ENCODE measurements around the gene TGFBR2.

TGFBR2 gene

DNA sequence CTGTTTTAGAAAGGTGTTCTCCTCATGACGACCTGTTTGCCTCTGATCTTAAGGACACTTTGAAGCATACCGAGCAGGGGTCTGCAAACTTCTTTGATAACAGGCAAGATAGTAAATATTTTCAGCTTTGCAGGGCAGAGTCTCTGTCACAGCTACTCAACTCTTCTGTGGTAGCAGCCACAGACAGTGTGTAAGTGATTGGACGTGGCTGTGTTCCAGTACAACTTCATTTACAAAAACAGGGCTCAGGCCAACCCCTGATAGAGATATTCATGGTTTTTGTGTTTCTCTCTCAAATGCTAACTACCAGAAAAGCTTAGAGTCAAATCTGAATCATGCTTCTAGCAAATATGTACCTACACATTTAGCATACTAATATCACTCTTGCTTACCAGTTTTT lies 51.5 kb downstream of the TGFBR2 start:
- Mint-ChIP-seq H3K27me3 (ENCODE audit: low read depth) (no peaks in the 10 kb centered on the region), H3K27ac (peak overlapping the region; percentile 92)
- DNase-seq (ENCODE audit: low spot score), result peak; percentile 49

DNA sequence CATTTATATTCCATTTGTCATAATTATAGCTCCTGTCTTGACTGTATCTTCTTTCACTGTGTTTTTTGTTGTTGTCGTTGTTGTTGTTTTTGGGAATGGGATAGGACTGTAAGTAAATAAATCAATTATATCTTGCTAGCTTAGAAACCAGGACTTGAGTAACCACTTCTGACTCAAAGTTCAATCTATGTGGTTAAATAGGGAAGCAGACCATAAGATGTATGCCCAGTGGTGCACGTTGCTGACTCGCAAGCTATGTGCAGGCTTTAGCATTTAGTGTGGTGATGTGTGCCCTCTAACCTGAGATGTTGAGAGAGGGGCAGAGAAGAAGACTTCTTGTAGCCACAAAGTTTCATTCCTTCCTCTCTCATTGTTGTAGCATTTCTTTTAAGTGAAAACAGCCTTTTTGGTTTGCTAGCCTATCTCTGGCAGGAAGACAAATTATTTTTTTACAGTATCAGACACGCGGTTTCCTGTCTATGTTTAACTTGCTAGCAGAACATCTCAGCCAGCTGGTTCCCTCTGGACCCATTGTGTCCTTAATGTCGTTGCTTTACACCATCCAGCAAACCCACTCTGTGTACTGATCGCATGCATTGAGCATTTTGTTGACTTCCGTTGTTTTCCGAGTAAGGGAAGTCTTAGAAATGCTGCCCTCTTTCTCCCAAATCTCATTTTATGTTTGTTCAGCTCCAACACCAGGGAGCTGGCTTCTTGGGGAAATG lies 52.1 kb downstream of the TGFBR2 start:
- Mint-ChIP-seq H3K4me1 (ENCODE audit: low read depth) (peaks cover 86% of the 10 kb centered on the region), H3K27ac (peak overlapping the region; percentile 92), H3K36me3 (ENCODE audit: low read depth) (peaks cover 73% of the 10 kb centered on the region), H3K27me3 (ENCODE audit: low read depth) (no peaks in the 10 kb centered on the region), H3K9me3 (no peaks in the 10 kb centered on the region), H3K4me3 (peak overlapping the region; percentile 74)
- DNase-seq (ENCODE audit: low spot score), result peak; percentile 65

More for the DNA sequence above, 51.5 kb downstream of the TGFBR2 start:
- H3K36me3 Mint-ChIP-seq (ENCODE audit: low read depth), result peaks cover 73% of the 10 kb centered on the region
- peak overlapping the region; percentile 74 for H3K4me3 Mint-ChIP-seq
- H3K4me1 Mint-ChIP-seq (ENCODE audit: low read depth), result peaks cover 85% of the 10 kb centered on the region
- H3K9me3 Mint-ChIP-seq, result no peaks in the 10 kb centered on the region

DNA sequence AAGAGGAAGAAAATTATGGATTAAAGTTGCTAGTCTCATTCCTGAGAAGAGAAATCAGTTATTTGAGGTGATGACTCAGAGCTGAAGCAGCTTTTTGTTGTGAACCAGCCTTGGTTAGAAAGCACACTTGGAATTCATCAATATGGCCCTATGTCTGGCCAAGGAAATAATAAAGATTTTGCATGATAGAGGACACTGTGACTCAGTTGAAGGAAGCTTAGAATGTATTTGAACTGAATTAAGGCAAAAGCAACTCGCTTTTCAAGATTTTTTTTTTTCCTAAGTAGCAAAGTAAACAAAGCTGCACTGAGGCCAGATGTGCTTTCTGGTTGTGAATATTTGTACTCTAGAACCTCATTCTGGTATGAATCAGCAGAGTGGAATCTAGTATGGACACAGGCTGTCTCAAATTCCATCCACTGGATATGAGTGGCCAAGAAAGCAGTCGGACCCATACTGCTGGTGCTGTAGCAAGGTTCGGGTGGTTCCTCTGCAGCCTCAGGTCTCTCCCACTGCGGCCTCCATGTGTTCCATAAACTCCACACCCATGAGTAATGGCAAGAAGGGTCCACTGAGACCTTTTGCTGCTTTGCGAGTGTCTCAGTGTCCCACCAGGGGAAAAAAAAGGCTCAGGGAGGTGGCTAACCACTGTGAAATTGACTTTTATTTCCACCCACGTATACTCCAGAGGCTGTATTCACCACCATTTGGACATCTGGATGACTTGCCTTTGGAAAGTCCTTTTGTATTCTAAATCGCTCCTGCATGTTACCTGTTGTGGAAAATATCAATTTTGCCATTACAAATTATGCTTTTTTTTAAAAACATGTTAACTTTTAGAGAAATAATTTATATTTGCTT lies 53.1 kb downstream of the TGFBR2 start:
- H3K4me1 Mint-ChIP-seq (ENCODE audit: low read depth), result peaks cover 88% of the 10 kb centered on the region
- peaks cover 70% of the 10 kb centered on the region for H3K36me3 Mint-ChIP-seq (ENCODE audit: low read depth)
- H3K27ac Mint-ChIP-seq, result peak overlapping the region; percentile 92
- H3K9me3 Mint-ChIP-seq, result no peaks in the 10 kb centered on the region
- no peaks in the 10 kb centered on the region for H3K27me3 Mint-ChIP-seq (ENCODE audit: low read depth)
- DNase-seq (ENCODE audit: low spot score), result no peak
- H3K4me3 Mint-ChIP-seq, result peak overlapping the region; percentile 74

DNA sequence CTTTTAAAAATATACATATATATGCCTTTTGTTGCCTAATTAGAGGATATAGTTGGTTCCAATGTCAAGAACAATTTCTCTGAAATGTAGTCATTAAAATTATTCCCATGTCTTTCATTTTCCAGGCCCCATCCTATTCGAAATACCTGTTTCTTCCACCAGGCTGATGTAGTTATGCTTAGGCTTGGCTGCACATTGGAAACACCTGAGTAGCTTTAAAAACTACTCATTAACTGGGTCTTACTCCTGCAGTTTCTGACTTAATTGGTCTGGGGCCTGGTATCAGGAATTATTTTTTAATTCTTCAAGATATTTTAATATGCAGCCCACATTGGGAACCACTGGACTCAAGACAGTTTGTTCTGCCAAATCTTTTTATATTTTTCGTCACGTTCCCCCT lies 53.7 kb downstream of the TGFBR2 start:
- Mint-ChIP-seq H3K27ac (no peak overlapping the region), H3K4me1 (ENCODE audit: low read depth) (peaks cover 88% of the 10 kb centered on the region), H3K4me3 (no peak overlapping the region), H3K27me3 (ENCODE audit: low read depth) (no peaks in the 10 kb centered on the region), H3K36me3 (ENCODE audit: low read depth) (peaks cover 64% of the 10 kb centered on the region), H3K9me3 (no peaks in the 10 kb centered on the region)
- DNase-seq (ENCODE audit: low spot score), result no peak

DNA sequence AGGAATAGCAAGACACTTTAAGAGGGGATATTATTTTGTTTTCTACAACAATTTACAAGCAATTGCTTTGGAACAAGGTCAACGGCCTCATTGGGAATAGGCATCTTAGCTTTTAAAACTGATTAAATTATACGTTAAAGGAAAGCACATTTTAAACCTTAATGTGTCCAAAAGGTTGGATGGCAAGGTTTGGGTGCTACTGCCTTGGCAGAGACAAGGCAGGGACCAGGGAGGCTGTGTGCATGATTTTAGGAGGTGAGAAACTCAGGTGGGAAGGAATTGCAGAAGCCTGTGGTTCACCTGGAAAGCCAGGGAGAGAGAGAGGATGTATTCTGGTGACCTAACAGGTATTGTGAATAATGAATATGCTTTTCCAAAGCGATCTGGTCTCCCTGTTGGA lies 54.3 kb downstream of the TGFBR2 start:
- Mint-ChIP-seq H3K27ac (peak overlapping the region; percentile 55), H3K27me3 (ENCODE audit: low read depth) (no peaks in the 10 kb centered on the region), H3K9me3 (no peaks in the 10 kb centered on the region), H3K4me1 (ENCODE audit: low read depth) (peaks cover 88% of the 10 kb centered on the region), H3K4me3 (peak overlapping the region; percentile 60), H3K36me3 (ENCODE audit: low read depth) (peaks cover 62% of the 10 kb centered on the region)
- no peak for DNase-seq (ENCODE audit: low spot score)

DNA sequence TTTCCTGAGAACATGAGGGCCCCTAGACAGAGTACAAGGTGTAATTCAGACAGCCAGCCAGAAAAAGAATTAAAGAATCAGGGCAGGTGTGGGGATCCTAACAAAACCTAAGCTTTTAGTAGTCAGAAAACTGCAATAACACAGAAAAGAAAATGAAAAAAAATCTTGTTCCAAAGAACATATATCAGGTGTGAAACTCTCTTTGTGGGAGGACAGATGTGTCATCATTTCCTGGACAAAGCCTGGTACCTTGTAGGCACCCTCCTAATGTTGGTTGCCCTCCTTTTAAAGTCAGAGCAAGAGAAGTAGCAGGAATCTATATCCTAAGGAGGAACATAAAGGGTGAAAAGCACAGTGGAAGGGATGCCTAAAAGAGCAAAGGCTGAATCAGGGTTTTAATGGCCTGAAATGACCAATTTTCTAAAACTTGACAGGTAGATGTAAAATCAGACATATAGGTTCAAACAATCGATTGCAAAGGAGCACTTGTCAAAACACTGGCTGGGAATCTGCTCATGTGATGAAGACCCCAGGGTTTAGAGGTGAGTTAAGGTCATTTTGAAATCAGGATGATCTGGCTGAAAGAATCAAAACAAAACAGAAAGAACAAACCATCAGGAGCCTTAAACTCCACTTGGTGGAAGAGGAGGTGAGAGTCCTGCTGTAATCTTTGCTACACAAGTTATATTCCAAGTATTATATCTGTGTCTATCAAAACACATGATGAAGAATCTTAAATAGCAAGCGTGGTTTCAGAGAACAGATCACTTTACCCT lies 54.9 kb downstream of the TGFBR2 start:
- peak overlapping the region; percentile 60 for H3K4me3 Mint-ChIP-seq
- H3K9me3 Mint-ChIP-seq, result no peaks in the 10 kb centered on the region
- H3K27ac Mint-ChIP-seq, result peak overlapping the region; percentile 55
- peaks cover 86% of the 10 kb centered on the region for H3K4me1 Mint-ChIP-seq (ENCODE audit: low read depth)
- DNase-seq (ENCODE audit: low spot score), result no peak
- H3K27me3 Mint-ChIP-seq (ENCODE audit: low read depth), result no peaks in the 10 kb centered on the region
- peaks cover 56% of the 10 kb centered on the region for H3K36me3 Mint-ChIP-seq (ENCODE audit: low read depth)

DNA sequence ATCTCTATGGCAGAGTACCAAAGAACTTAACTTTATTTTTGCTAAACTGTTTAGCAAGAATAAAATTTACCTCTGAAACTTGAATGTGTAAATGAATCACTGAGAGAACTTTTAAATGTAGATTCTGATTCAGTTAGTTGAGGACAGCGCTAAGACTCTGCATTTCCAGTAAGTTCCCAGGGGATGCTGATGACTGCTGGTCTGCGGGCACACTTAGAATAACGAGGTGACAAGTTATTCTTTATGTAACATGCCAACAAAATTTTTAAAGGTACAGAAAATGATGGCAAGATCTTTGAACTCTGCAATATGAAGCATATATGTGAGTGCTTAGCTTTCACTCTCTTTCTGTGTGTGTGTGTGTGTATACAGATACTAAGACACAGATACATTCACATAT lies 56.4 kb downstream of the TGFBR2 start:
- Mint-ChIP-seq H3K27ac (no peak overlapping the region), H3K4me1 (ENCODE audit: low read depth) (peaks cover 85% of the 10 kb centered on the region), H3K36me3 (ENCODE audit: low read depth) (peaks cover 43% of the 10 kb centered on the region), H3K9me3 (no peaks in the 10 kb centered on the region), H3K4me3 (no peak overlapping the region), H3K27me3 (ENCODE audit: low read depth) (no peaks in the 10 kb centered on the region)
- DNase-seq (ENCODE audit: low spot score), result no peak

DNA sequence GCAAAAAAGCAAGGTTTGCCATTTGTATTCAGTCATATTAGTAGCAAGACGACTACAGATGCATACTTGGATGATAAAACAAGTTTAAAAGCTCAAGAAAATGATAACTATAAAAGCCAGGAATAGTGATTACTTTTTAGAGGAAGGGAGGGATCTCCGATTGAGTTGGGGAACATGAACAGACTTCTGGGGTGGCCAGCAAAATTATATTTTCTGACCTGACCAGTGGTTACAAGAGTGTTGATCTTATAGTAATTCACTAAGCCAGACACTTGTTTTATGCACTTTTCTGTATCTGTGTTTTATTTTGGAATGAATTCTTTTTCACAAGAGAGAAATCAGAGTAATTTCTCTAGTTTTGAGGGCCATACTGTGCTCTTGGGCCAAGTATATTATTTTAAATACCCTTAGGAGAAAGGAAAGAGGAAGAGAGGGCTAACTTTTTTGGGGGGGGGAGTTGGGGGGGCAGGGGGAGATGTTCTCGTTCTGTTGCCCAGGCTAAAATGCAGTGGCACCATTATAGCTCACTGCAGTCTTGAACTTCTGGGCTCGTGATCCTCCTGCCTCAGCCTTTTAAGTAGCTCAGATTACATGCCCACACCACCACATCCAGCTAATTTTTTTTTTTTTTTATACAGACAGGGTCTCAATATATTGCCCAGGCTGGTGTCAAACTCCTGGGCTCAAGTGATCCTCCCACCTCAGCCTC lies 57.3 kb downstream of the TGFBR2 start:
- DNase-seq (ENCODE audit: low spot score), result no peak
- Mint-ChIP-seq H3K27me3 (ENCODE audit: low read depth) (no peaks in the 10 kb centered on the region), H3K9me3 (no peaks in the 10 kb centered on the region), H3K36me3 (ENCODE audit: low read depth) (peaks cover 46% of the 10 kb centered on the region), H3K4me3 (peak overlapping the region; percentile 61), H3K4me1 (ENCODE audit: low read depth) (peaks cover 87% of the 10 kb centered on the region), H3K27ac (peak overlapping the region; percentile 73)

DNA sequence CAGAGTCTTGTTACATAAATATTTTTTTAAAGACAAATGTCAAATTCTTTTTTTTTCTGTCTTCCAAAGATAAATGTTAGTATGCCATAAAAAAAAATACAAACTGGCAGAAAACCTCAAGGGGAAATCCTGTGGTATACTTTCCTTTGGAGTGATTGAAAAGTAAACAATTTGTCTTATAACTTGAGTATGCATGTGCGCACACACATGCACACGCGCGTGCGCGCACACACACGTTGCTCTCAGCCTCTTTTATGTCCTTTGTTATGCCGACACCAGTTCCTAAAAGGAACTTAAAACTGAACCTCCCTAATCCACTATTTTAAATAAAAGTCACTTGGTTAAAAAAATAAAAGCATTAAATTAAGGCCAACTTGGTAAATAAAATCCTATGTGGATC lies 58.1 kb downstream of the TGFBR2 start:
- Mint-ChIP-seq H3K27me3 (ENCODE audit: low read depth) (no peaks in the 10 kb centered on the region), H3K27ac (peak overlapping the region; percentile 73), H3K9me3 (no peaks in the 10 kb centered on the region), H3K4me1 (ENCODE audit: low read depth) (peaks cover 85% of the 10 kb centered on the region), H3K36me3 (ENCODE audit: low read depth) (peaks cover 44% of the 10 kb centered on the region), H3K4me3 (peak overlapping the region; percentile 56)
- DNase-seq (ENCODE audit: low spot score), result no peak

DNA sequence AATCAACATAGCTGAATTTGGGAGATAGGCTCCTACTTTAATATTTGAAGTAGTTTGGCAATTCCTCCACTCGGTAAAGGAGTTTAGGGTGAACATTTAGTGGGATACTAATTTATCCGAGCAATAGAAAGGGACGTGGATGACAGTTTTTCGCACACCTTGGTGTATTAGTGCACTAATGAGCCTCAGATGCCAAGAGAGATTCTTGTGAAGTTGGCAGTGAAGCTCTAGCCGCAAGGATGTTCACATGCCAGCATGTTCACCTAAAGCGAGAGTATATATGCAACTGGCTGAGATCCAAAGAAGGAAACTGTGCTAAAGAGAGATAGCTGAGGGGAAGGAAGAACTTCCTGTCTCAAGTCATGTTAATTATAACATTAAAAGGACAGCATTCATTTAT lies 58.5 kb downstream of the TGFBR2 start:
- Mint-ChIP-seq H3K36me3 (ENCODE audit: low read depth) (peaks cover 49% of the 10 kb centered on the region), H3K4me3 (peak overlapping the region; percentile 56), H3K4me1 (ENCODE audit: low read depth) (peaks cover 87% of the 10 kb centered on the region), H3K9me3 (no peaks in the 10 kb centered on the region), H3K27ac (peak overlapping the region; percentile 73), H3K27me3 (ENCODE audit: low read depth) (no peaks in the 10 kb centered on the region)
- DNase-seq (ENCODE audit: low spot score), result no peak

DNA sequence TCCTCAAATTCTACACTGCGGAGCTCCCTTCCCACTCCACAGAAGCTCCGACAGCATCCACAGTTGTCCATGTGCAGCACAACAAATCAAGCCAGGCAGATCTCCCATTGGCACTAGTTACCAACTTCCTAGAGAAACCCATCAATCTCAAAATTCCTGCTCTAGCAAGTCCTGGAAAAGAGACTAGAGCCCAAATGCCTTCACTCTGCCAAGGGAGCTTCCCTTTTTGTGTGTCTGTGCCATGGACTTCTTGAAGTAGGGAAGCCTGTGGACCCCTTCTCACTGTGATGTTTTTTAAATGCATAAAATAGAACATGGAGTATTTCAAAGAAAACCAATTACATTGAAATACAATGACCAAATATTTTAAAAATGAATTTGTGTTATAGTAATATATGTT lies 59.1 kb downstream of the TGFBR2 start:
- Mint-ChIP-seq H3K4me1 (ENCODE audit: low read depth) (peaks cover 88% of the 10 kb centered on the region), H3K4me3 (peak overlapping the region; percentile 56), H3K9me3 (no peaks in the 10 kb centered on the region), H3K36me3 (ENCODE audit: low read depth) (peaks cover 51% of the 10 kb centered on the region), H3K27me3 (ENCODE audit: low read depth) (no peaks in the 10 kb centered on the region), H3K27ac (peak overlapping the region; percentile 73)
- DNase-seq (ENCODE audit: low spot score), result no peak

DNA sequence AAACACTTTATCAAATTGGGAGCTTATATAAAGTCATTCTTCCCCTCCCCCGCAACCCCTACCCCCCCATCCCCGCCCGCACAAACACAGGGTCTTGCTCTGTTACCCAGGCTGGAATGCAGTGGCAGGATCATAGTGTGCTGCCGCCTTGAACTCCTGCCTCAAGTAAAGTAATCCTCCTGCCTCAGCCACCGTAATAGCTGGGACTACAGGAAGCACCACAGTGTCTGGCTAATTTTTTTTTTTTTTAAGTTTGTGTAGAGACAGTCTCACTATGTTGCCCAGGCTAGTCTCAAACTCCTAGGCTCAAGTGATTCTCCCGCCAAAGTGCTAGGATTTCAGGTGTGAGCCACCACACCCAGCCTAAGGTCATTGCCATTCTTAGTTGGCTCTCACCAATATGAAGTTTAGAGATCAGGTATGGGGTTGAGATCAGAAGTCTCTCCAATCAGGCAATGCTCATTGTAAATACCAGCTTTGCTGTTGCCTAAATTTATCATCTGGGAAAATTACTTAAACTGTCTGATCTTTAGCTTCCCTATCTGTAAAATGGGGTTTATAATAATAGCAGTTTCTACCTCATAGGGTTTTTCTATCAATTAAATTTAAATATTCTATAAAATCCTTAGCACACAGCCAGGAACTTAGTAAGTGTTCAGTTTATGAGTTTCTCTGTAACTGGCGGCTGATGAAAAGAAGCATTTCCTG lies 60.3 kb downstream of the TGFBR2 start:
- Mint-ChIP-seq H3K27ac (peak overlapping the region; percentile 82), H3K4me3 (peak overlapping the region; percentile 59), H3K9me3 (no peaks in the 10 kb centered on the region), H3K36me3 (ENCODE audit: low read depth) (peaks cover 50% of the 10 kb centered on the region), H3K27me3 (ENCODE audit: low read depth) (no peaks in the 10 kb centered on the region), H3K4me1 (ENCODE audit: low read depth) (peaks cover 86% of the 10 kb centered on the region)
- DNase-seq (ENCODE audit: low spot score), result no peak

DNA sequence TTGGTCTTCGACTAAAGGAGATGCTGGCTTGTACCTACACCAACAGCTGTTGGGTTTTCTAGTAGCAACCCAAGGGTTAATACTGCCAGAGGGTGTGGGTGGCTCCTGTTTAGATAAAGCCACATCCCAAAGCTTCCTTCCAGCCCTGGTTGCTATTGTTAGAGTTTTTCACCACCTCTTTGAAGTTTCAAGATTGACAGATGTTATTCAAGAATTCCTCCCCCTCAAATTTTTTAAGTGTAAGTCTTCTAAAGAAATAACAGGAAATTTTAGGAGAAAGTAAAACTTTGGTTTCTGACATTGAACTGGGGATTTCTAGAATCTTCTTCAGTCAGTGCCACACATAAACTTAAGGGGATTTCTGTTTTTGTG lies 60.9 kb downstream of the TGFBR2 start:
- Mint-ChIP-seq H3K4me3 (peak overlapping the region; percentile 59), H3K27ac (peak overlapping the region; percentile 82), H3K27me3 (ENCODE audit: low read depth) (no peaks in the 10 kb centered on the region), H3K9me3 (no peaks in the 10 kb centered on the region), H3K36me3 (ENCODE audit: low read depth) (peaks cover 52% of the 10 kb centered on the region), H3K4me1 (ENCODE audit: low read depth) (peaks cover 87% of the 10 kb centered on the region)
- peak; percentile 48 for DNase-seq (ENCODE audit: low spot score)
